Uterus (tissue), 4 donors: Measurements from ENCODE around the gene TAAR8. TPM values are rescaled to one million over a fixed set of nuclear protein-coding genes. Genes with fewer than 3 reads are reported as not detected.
"Not testable (repeated sequence)": the region's sequence is repeated elsewhere in the genome, so short reads cannot be mapped to it uniquely, and the experiment has no call there.

Experiments used
- DNase-seq, 2 donors: peaks; one replicate each; pipeline ENCODE4 v3.0.0-alpha.2; 2019 to 2020
- H3K27ac ChIP-seq, 2 donors: fragments of 200-600 bp; sonication (generic); 1 replicate in 1 of 2; 2 replicates in 1 of 2; pipeline ENCODE4 v1.5.1; 2016 to 2018
- H3K27me3 ChIP-seq, 2 donors: fragments of 200-600 bp; sonication (generic); one replicate each; pipeline ENCODE4 v1.5.1; 2018 to 2019; ENCODE audit warnings: control low read depth in 1 of 2
- H3K36me3 ChIP-seq, 2 donors: fragments of 200-600 bp; sonication (generic); one replicate each; pipeline ENCODE4 v1.5.1; 2019; ENCODE audit warnings: control low read depth in 1 of 2
- H3K4me1 ChIP-seq, 2 donors: fragments of 200-600 bp; sonication (generic); one replicate each; pipeline ENCODE4 v1.5.1; 2018 to 2019; ENCODE audit warnings: control low read depth in 1 of 2
- H3K4me3 ChIP-seq, 2 donors: fragments of 200-600 bp; sonication (generic); 1 replicate in 1 of 2; 2 replicates in 1 of 2; pipeline ENCODE4 v1.5.1; 2018 to 2019; ENCODE audit warnings: mild to moderate bottlenecking in 1 of 2
- H3K9me3 ChIP-seq, 2 donors: fragments of 200-600 bp; sonication (generic); one replicate each; pipeline ENCODE4 v1.5.1; 2019; ENCODE audit warnings: control low read depth in 1 of 2
- CTCF ChIP-seq, 4 experiments: fragments of 200-600 bp in 2 of 4; fragments of 450-650 bp in 2 of 4; sonication (generic) in 2 of 4; IDR thresholded peaks; one replicate each; pipeline ENCODE4 v1.5.1; 2016 to 2019; ENCODE audit warnings: antibody characterized with exemption in 4 of 4, mild to moderate bottlenecking in 2 of 4, moderate library complexity in 1 of 4
- POLR2A ChIP-seq, 2 donors: fragments of 450-650 bp; IDR thresholded peaks; one replicate each; pipeline ENCODE4 v1.6.1; 2016; ENCODE audit warnings: antibody characterized with exemption in 2 of 2, mild to moderate bottlenecking in 1 of 2, moderate library complexity in 1 of 2
- intact Hi-C: fragments of 100-400 bp; cut with DNase I; formaldehyde crosslinking; loops from one replicate; pipeline ENCODE4 v1.15.1; 2023; ENCODE audit warnings: low total_unique reads
- total RNA-seq, 4 donors: library from RNA; depleted of rRNA in 3 of 4; stranded (reverse); fragments of >200 nt in 3 of 4; gene quantifications; one replicate each; pipeline versions ENCODE4 v1.1.0 to v1.2.4, GENCODE V29; 2014 to 2023
- donor health status: DM: yes; HTN: yes; CAD: no.

Gene TAAR8
- total RNA-seq, 4 donors from 2014 or later = 0.28 TPM; not detected in 3

- no peak for DNase-seq
- Histone ChIP-seq H3K27me3 (no peaks in the 10 kb centered on the region), H3K9me3 (no peaks in the 10 kb centered on the region), H3K27ac (no peak within 1 kb of the TSS), H3K4me3 (no peak within 1 kb of the TSS), H3K4me1 (no peaks in the 10 kb centered on the region), H3K36me3 (no peaks in the 10 kb centered on the region)
- TF ChIP-seq CTCF (IDR thresholded peaks at IDR 0.05) = no peak
- TF ChIP-seq POLR2A (IDR thresholded peaks at IDR 0.05) = no peak
- intact Hi-C loops = no loop called here
These were observed 14.5 kb upstream of the TAAR8 start, which contains the start of gene TAAR9 for GRCh38 chr6:132537977-132538376. Gene TAAR9, plus strand, starts transcription at chr6:132538277. Its CDS starts 13 bp downstream, at chr6:132538290.

DNA sequence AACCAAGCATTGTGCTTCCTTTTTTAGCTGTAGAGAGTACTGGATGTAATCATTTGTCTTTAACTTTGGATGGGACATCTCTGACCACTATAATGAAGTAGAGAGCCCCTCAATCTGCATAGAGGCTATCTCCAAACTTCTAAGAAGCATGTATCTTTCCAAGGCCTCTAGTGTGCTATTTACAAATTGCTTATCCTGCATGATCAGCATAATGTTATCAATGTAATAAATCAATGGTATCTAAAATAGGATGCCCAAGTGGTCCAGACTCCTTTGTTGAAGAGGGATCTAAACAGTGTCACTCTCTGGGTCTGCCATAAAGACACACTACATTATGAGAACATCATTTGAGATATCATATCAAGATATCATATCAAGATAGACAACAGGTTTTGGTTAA is 7.6 kb upstream of the TAAR8 start:
- H3K4me3 ChIP-seq = no peak overlapping the region
- DNase-seq = no peak
- H3K9me3 ChIP-seq = no peaks in the 10 kb centered on the region
- no peaks in the 10 kb centered on the region for H3K27me3 ChIP-seq
- no peaks in the 10 kb centered on the region for H3K4me1 ChIP-seq
- intact Hi-C loops = no loop called here
- TF ChIP-seq POLR2A (IDR thresholded peaks at IDR 0.05) = no peak
- TF ChIP-seq CTCF (IDR thresholded peaks at IDR 0.05) = no peak
- no peaks in the 10 kb centered on the region for H3K36me3 ChIP-seq
- H3K27ac ChIP-seq = no peak overlapping the region

DNA sequence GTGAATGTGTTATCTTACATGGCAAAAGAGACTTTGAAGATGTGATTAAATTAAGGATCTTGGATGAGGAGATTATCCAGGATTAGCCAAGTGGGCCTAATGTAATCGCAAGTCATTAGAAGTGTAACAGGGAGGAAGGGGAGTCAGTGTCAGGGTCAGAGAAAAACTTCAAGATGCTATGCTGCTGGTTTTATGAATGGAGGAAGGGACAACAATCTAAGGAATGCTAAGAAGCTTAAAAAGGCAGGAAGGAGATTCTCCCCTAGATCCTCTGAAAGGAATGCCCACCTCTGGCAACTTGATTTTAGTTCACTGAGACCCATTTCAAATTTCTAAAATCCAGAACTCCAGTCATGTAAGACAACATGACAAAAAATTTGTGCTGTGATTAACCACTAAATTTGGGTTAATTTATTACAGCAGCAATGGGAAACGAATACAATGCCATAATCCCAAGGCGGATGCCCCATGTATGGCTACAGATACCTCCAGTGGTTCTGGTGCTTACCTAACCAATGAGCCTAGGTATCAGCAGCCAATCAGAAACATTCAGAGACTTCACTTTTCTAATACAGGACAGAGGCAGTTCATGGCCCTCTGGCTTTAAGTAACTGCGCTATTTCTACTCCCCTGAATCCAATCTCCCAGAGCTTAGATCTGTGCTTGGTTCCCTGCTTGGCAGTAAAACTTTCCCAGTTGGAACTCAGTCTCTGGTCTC is 3.6 kb upstream of the TAAR8 start:
- Histone ChIP-seq H3K9me3 (no peaks in the 10 kb centered on the region), H3K4me1 (no peaks in the 10 kb centered on the region), H3K27ac (no peak overlapping the region), H3K4me3 (no peak overlapping the region), H3K27me3 (no peaks in the 10 kb centered on the region), H3K36me3 (no peaks in the 10 kb centered on the region)
- no peak for TF ChIP-seq CTCF (IDR thresholded peaks at IDR 0.05)
- no peak for TF ChIP-seq POLR2A (IDR thresholded peaks at IDR 0.05)
- DNase-seq = no peak
- intact Hi-C loops = no loop called here

DNA sequence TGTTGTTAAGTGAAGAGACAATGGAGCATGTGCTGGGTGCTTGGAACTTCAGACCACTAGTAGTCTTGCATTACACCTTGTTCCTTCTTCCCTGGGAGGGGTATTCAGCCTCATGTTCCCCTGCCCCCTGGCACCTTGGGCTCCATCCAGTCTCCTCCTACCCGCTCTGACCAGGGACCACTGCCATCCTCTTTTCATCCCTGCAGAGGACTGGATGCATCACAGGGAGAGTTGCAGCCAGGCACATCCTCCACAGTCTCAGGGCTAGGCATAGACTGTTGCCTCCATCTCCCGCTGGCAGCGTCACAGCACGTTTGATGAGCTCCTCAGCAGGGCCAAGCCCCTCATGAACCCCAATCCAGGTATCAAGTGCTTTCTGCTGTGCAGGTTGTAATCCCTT is 1.3 kb upstream of the TAAR8 start:
- TF ChIP-seq POLR2A (IDR thresholded peaks at IDR 0.05) (no peak), CTCF (IDR thresholded peaks at IDR 0.05) (no peak)
- Histone ChIP-seq H3K36me3 (no peaks in the 10 kb centered on the region), H3K9me3 (no peaks in the 10 kb centered on the region), H3K4me1 (no peaks in the 10 kb centered on the region), H3K4me3 (no peak overlapping the region), H3K27ac (no peak overlapping the region), H3K27me3 (no peaks in the 10 kb centered on the region)
- no peak for DNase-seq
- intact Hi-C loops = no loop called here

GRCh38 chr6:132560087-132560486 is 7.6 kb downstream of the TAAR8 start:
- H3K4me1 ChIP-seq, H3K27ac ChIP-seq, DNase-seq, H3K4me3 ChIP-seq, H3K36me3 ChIP-seq, H3K9me3 ChIP-seq, H3K27me3 ChIP-seq, intact Hi-C loops: not testable (repeated sequence)
